NCI-H1694 treated with DMSO at 0.1 percent for 48 hours (cell line): ENCODE measurements around the gene TLK2.

Source experiments
- DNase-seq: peaks from one replicate; lab custom pipeline; 2025; lab: John Stamatoyannopoulos, UW

The TLK2 gene

GRCh38 chr17:62628831-62629555 is 150.4 kb downstream of the TLK2 start:
- no peak for DNase-seq

GRCh38 chr17:62629556-62630364 is 151.1 kb downstream of the TLK2 start:
- DNase-seq, result no peak

GRCh38 chr17:62630365-62631085 is 151.9 kb downstream of the TLK2 start:
- no peak for DNase-seq

- no peak for DNase-seq
Observed at GRCh38 chr17:62631086-62631935, 152.7 kb downstream of the TLK2 start.

- no peak for DNase-seq
Observed at GRCh38 chr17:62631936-62632924, 153.6 kb downstream of the TLK2 start.

GRCh38 chr17:62637809-62638208 is 159.2 kb downstream of the TLK2 start:
- no peak for DNase-seq

GRCh38 chr17:62641153-62641552 is 162.5 kb downstream of the TLK2 start:
- no peak for DNase-seq

- no peak for DNase-seq
Observed at GRCh38 chr17:62641951-62642350, 163.3 kb downstream of the TLK2 start.

GRCh38 chr17:62643496-62643895 is 164.9 kb downstream of the TLK2 start:
- DNase-seq, result no peak

GRCh38 chr17:62644487-62645173 is 166.0 kb downstream of the TLK2 start:
- peak; percentile 91 for DNase-seq

GRCh38 chr17:62648251-62648955 is 169.8 kb downstream of the TLK2 start:
- DNase-seq, result no peak

GRCh38 chr17:62648956-62649294 is 170.3 kb downstream of the TLK2 start:
- no peak for DNase-seq

GRCh38 chr17:62649570-62649969 is 170.9 kb downstream of the TLK2 start:
- no peak for DNase-seq

GRCh38 chr17:62650587-62650986 is 172.0 kb downstream of the TLK2 start:
- DNase-seq, result no peak

GRCh38 chr17:62652251-62653001 is 173.8 kb downstream of the TLK2 start:
- no peak for DNase-seq

- DNase-seq, result no peak
Observed at GRCh38 chr17:62653002-62653825, 174.6 kb downstream of the TLK2 start.

GRCh38 chr17:62653826-62654761 is 175.5 kb downstream of the TLK2 start:
- no peak for DNase-seq
